GM18520 (cell line): ENCODE data around the gene PGK2.

Experiments
- ATAC-seq: cut with Tn5 transposase; IDR thresholded peaks from one replicate; pipeline ENCODE4 v1.9.1; 2021; ENCODE audit not compliant: unreplicated experiment

PGK2 gene

GRCh38 chr6:49739423-49739822 is 47.7 kb downstream of the PGK2 start:
- no peak for ATAC-seq

- ATAC-seq, result no peak
Observed at GRCh38 chr6:49736017-49736508, 51.0 kb downstream of the PGK2 start.
